Measurements from ENCODE around the gene NOD2. TPM values are rescaled to one million over a fixed set of nuclear protein-coding genes. Genes with fewer than 3 reads are reported as not detected.

The NOD2 gene
- total RNA-seq, 2 experiments from 2014 or later: 6.6 to 9.3 TPM

- DNase-seq (no peak), ATAC-seq (no peak)
- Mint-ChIP-seq H3K27me3 (no peaks in the 10 kb centered on the region), H3K4me1 (peaks cover 47% of the 10 kb centered on the region), H3K4me3 (no peak overlapping the region), H3K27ac (no peak overlapping the region), H3K36me3 (ENCODE audit: low read depth) (peaks cover 11% of the 10 kb centered on the region), H3K9me3 (ENCODE audit: low read depth) (peaks cover 5% of the 10 kb centered on the region)
- CTCF ChIA-PET: interaction anchor here (0.9 to 1.8 kb wide), 3 partner anchors 11 to 41 kb away, joined by 3 to 8 read pairs (median 3); no protein-coding TSS in a partner anchor
- POLR2A ChIA-PET: no interaction called here
- intact Hi-C loops (cut with DNase I, micrococcal nuclease): no loop called here
Measured at GRCh38 chr16:50718761-50719400, 25.5 kb downstream of the NOD2 start.

GRCh38 chr16:50719401-50720337, 26.3 kb downstream of the NOD2 start:
- no peaks in the 10 kb centered on the region for H3K27me3 Mint-ChIP-seq
- ChIA-PET POLR2A (no interaction called here), CTCF (interaction anchor here (0.6 to 1.9 kb wide), 8 partner anchors 8 to 70 kb away, joined by 3 to 8 read pairs (median 4); no protein-coding TSS in a partner anchor)
- peak; percentile 30 for DNase-seq
- H3K9me3 Mint-ChIP-seq (ENCODE audit: low read depth): peaks cover 13% of the 10 kb centered on the region
- H3K4me3 Mint-ChIP-seq: no peak overlapping the region
- intact Hi-C loops (cut with DNase I, micrococcal nuclease): no loop called here
- ATAC-seq: peak; percentile 53
- H3K27ac Mint-ChIP-seq: no peak overlapping the region
- peaks cover 45% of the 10 kb centered on the region for H3K4me1 Mint-ChIP-seq
- H3K36me3 Mint-ChIP-seq (ENCODE audit: low read depth): peaks cover 18% of the 10 kb centered on the region

GRCh38 chr16:50721549-50722404, 28.4 kb downstream of the NOD2 start:
- H3K4me3 Mint-ChIP-seq: no peak overlapping the region
- peaks cover 27% of the 10 kb centered on the region for H3K36me3 Mint-ChIP-seq (ENCODE audit: low read depth)
- DNase-seq (no peak), ATAC-seq (peak; percentile 30)
- intact Hi-C loops (cut with DNase I, micrococcal nuclease): no loop called here
- H3K27me3 Mint-ChIP-seq: no peaks in the 10 kb centered on the region
- peaks cover 13% of the 10 kb centered on the region for H3K9me3 Mint-ChIP-seq (ENCODE audit: low read depth)
- H3K4me1 Mint-ChIP-seq: peaks cover 38% of the 10 kb centered on the region
- no peak overlapping the region for H3K27ac Mint-ChIP-seq
- CTCF ChIA-PET: interaction anchor here (0.6 to 1.9 kb wide), 6 partner anchors 9 to 84 kb away, joined by 3 to 5 read pairs (median 4); no protein-coding TSS in a partner anchor
- POLR2A ChIA-PET: interaction anchor here (0.9 kb wide), 1 partner anchor 14 kb away, joined by 3 read pairs; no protein-coding TSS in a partner anchor

GRCh38 chr16:50722405-50722737, 29.0 kb downstream of the NOD2 start:
- H3K27ac Mint-ChIP-seq: no peak overlapping the region
- H3K27me3 Mint-ChIP-seq: no peaks in the 10 kb centered on the region
- no peak overlapping the region for H3K4me3 Mint-ChIP-seq
- H3K4me1 Mint-ChIP-seq: peaks cover 32% of the 10 kb centered on the region
- peaks cover 27% of the 10 kb centered on the region for H3K36me3 Mint-ChIP-seq (ENCODE audit: low read depth)
- intact Hi-C loops (cut with DNase I, micrococcal nuclease): no loop called here
- H3K9me3 Mint-ChIP-seq (ENCODE audit: low read depth): peaks cover 13% of the 10 kb centered on the region
- ChIA-PET POLR2A (interaction anchor here (0.9 kb wide), 1 partner anchor 13 kb away, joined by 3 read pairs; no protein-coding TSS in a partner anchor), CTCF (interaction anchor here (0.6 to 1.5 kb wide), 3 partner anchors 12 to 84 kb away, joined by 3 to 5 read pairs (median 4); no protein-coding TSS in a partner anchor)
- ATAC-seq: no peak
- DNase-seq: no peak

GRCh38 chr16:50722960-50723359, 29.6 kb downstream of the NOD2 start:
- no peak overlapping the region for H3K27ac Mint-ChIP-seq
- H3K27me3 Mint-ChIP-seq: no peaks in the 10 kb centered on the region
- ATAC-seq (no peak), DNase-seq (no peak)
- H3K4me1 Mint-ChIP-seq: peaks cover 28% of the 10 kb centered on the region
- POLR2A ChIA-PET: no interaction called here
- H3K36me3 Mint-ChIP-seq (ENCODE audit: low read depth): peaks cover 27% of the 10 kb centered on the region
- CTCF ChIA-PET: interaction anchor here (1.0 to 1.5 kb wide), 2 partner anchors 11 to 45 kb away, joined by 5 to 6 read pairs; no protein-coding TSS in a partner anchor
- intact Hi-C loops (cut with DNase I, micrococcal nuclease): no loop called here
- H3K9me3 Mint-ChIP-seq (ENCODE audit: low read depth): peaks cover 13% of the 10 kb centered on the region
- no peak overlapping the region for H3K4me3 Mint-ChIP-seq

GRCh38 chr16:50724306-50724705, 30.9 kb downstream of the NOD2 start:
- ChIA-PET POLR2A (no interaction called here), CTCF (interaction anchor here (0.7 to 1.2 kb wide), 5 partner anchors 8 to 82 kb away, joined by 3 to 4 read pairs (median 3); no protein-coding TSS in a partner anchor)
- ATAC-seq: peak; percentile 67
- H3K9me3 Mint-ChIP-seq (ENCODE audit: low read depth): peaks cover 13% of the 10 kb centered on the region
- H3K4me3 Mint-ChIP-seq: no peak overlapping the region
- intact Hi-C loops (cut with DNase I, micrococcal nuclease): no loop called here
- H3K27ac Mint-ChIP-seq: peak overlapping the region; percentile 37
- H3K27me3 Mint-ChIP-seq: no peaks in the 10 kb centered on the region
- peaks cover 27% of the 10 kb centered on the region for H3K36me3 Mint-ChIP-seq (ENCODE audit: low read depth)
- DNase-seq: no peak
- H3K4me1 Mint-ChIP-seq: peaks cover 26% of the 10 kb centered on the region

- peaks cover 35% of the 10 kb centered on the region for H3K4me1 Mint-ChIP-seq
- intact Hi-C loops (cut with DNase I, micrococcal nuclease): no loop called here
- ATAC-seq: peak; percentile 70
Measured at GRCh38 chr16:50731130-50731988, 38.0 kb downstream of the NOD2 start.

GRCh38 chr16:50731989-50732832, 38.8 kb downstream of the NOD2 start:
- intact Hi-C loops (cut with DNase I, micrococcal nuclease): no loop called here
- peaks cover 3% of the 10 kb centered on the region for H3K36me3 Mint-ChIP-seq (ENCODE audit: low read depth)

More at GRCh38 chr16:50731130-50731988, 38.0 kb downstream of the NOD2 start:
- H3K27ac Mint-ChIP-seq: peak overlapping the region; percentile 69
- no peak overlapping the region for H3K4me3 Mint-ChIP-seq
- H3K27me3 Mint-ChIP-seq: no peaks in the 10 kb centered on the region
- H3K36me3 Mint-ChIP-seq (ENCODE audit: low read depth): peaks cover 3% of the 10 kb centered on the region
- CTCF ChIA-PET: interaction anchor here (0.7 to 1.8 kb wide), 8 partner anchors 10 to 1132 kb away, joined by 3 to 8 read pairs (median 5); partner anchors contain the start of gene CYLD
- DNase-seq: peak; percentile 32
- POLR2A ChIA-PET: interaction anchor here (0.6 kb wide), 1 partner anchor 23 kb away, joined by 3 read pairs; no protein-coding TSS in a partner anchor
- H3K9me3 Mint-ChIP-seq (ENCODE audit: low read depth): no peaks in the 10 kb centered on the region

GRCh38 chr16:50733468-50733867, 40.1 kb downstream of the NOD2 start:
- intact Hi-C loops (cut with DNase I, micrococcal nuclease): no loop called here
- ATAC-seq: no peak
- no peaks in the 10 kb centered on the region for H3K27me3 Mint-ChIP-seq
- no peak overlapping the region for H3K27ac Mint-ChIP-seq
- peaks cover 46% of the 10 kb centered on the region for H3K4me1 Mint-ChIP-seq
- H3K9me3 Mint-ChIP-seq (ENCODE audit: low read depth): no peaks in the 10 kb centered on the region
- ChIA-PET CTCF (interaction anchor here (1.4 kb wide), 1 partner anchor 11 kb away, joined by 5 read pairs; no protein-coding TSS in a partner anchor), POLR2A (no interaction called here)
- DNase-seq: no peak
- peaks cover 3% of the 10 kb centered on the region for H3K36me3 Mint-ChIP-seq (ENCODE audit: low read depth)
- H3K4me3 Mint-ChIP-seq: no peak overlapping the region

More at GRCh38 chr16:50731989-50732832, 38.8 kb downstream of the NOD2 start:
- CTCF ChIA-PET: interaction anchor here (0.7 to 1.7 kb wide), 7 partner anchors 9 to 1133 kb away, joined by 3 to 8 read pairs (median 5); partner anchors contain the start of gene CYLD
- H3K9me3 Mint-ChIP-seq (ENCODE audit: low read depth): no peaks in the 10 kb centered on the region
- no peaks in the 10 kb centered on the region for H3K27me3 Mint-ChIP-seq
- no peak for ATAC-seq
- peaks cover 44% of the 10 kb centered on the region for H3K4me1 Mint-ChIP-seq
- POLR2A ChIA-PET: no interaction called here
- peak overlapping the region; percentile 69 for H3K27ac Mint-ChIP-seq
- H3K4me3 Mint-ChIP-seq: no peak overlapping the region
- DNase-seq: no peak
